Prostate gland (tissue), 2 donors: ENCODE measurements around the gene ZNF74.

Source experiments
- CTCF ChIP-seq, 4 experiments: fragments of 200-600 bp in 2 of 4; fragments of 450-650 bp in 2 of 4; sonication (generic) in 2 of 4; IDR thresholded peaks; 1 replicate in 3 of 4; 2 replicates in 1 of 4; pipeline ENCODE4 v1.5.1; 2016 to 2019; ENCODE audit warnings: antibody characterized with exemption in 4 of 4, mild to moderate bottlenecking in 2 of 4, moderate library complexity in 2 of 4
- POLR2AphosphoS5 ChIP-seq: sonication (generic); formaldehyde crosslinking; IDR thresholded peaks from one replicate; pipeline ENCODE4 v1.6.1; 2017; ENCODE audit warnings: antibody characterized with exemption

GRCh38 chr22:20395181-20395906 lies 1.4 kb downstream of the ZNF74 start:
- no peak for TF ChIP-seq CTCF (IDR thresholded peaks at IDR 0.05)
- no peak for TF ChIP-seq POLR2AphosphoS5
